ENCODE results near the gene RDH5. TPM values are rescaled to one million over a fixed set of nuclear protein-coding genes. Genes with fewer than 3 reads are reported as not detected.

RDH5 gene
- polyA plus RNA-seq, 1 donor from 2014 or later = 3.4 TPM

DNA sequence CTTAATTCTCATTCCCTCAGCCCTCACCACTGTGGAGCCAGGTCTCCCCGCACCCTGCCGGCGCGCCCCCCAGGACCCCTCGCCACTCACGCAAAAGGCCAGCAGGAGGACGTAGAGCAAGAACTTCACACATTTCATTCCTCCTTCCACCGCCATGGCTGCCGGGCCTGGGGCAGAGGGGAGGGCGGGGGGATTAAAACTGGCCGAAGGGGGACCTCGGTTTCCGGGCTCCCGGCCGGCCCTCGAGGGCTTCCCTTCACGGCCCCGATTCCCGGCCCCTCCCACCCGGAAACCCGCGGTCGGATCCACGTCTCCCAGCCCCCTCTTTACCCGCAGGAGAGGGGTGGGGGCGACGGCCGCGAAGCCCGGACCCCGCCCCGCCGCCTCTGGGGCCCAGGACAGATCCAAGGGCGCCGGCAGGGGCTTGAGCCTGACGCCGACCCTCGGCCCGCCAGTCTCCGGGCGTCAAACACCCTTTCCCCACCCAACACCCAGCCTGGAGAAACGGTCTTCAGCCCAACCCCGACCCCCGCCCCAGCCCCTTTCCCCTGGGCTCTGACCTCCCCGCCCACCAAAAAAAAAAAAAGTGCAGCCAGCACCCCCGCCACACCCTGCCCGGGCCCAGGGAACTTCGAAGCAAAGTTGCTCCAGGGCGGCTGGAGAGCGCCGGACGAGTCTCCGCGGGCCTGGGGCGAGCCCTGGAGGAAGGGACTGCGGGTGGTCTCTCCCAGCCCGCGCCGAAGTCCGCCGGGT is 8.2 kb downstream of the RDH5 start:
- Histone ChIP-seq H4K20me1 (ENCODE audit: insufficient read depth) (no peaks in the 10 kb centered on the region), H3K79me2 (replicated peaks; ENCODE audit: insufficient read depth, low read length) (peaks cover 24% of the 10 kb centered on the region), H3K27ac (ENCODE audit: low read length) (peak overlapping the region; percentile 100)

GRCh38 chr12:55728939-55729818 is 9.0 kb downstream of the RDH5 start, which contains the start of gene CD63:
Gene CD63, minus strand, starts transcription at chr12:55729009. Its CDS starts 668 bp downstream, at chr12:55728341.
- Histone ChIP-seq H3K9ac (ENCODE audit: low read length) (peak within 1 kb of the TSS; percentile 97), H4K20me1 (ENCODE audit: insufficient read depth) (no peaks in the 10 kb centered on the region), H3K27me3 (ENCODE audit: insufficient read depth, low read depth, low read length) (no peaks in the 10 kb centered on the region), H2AFZ (ENCODE audit: low read depth, low read length) (peak within 1 kb of the TSS; percentile 79), H3K27ac (ENCODE audit: low read length) (peak within 1 kb of the TSS; percentile 100), H3K4me2 (ENCODE audit: low read length) (peak within 1 kb of the TSS; percentile 90), H3K9me2 (ENCODE audit: insufficient read depth, low read length) (no peaks in the 10 kb centered on the region), H3K9me3 (ENCODE audit: low read length) (no peaks in the 10 kb centered on the region), H3K4me3 (ENCODE audit: low read length) (peak within 1 kb of the TSS; percentile 91), H3K36me3 (ENCODE audit: insufficient read depth, low read length) (peaks cover 3% of the 10 kb centered on the region), H3K79me2 (replicated peaks; ENCODE audit: insufficient read depth, low read length) (peaks cover 24% of the 10 kb centered on the region), H3F3A (ENCODE audit: insufficient read depth, low read length, poor library complexity, severe bottlenecking) (no peaks in the 10 kb centered on the region)
- TF ChIP-seq EP300 (conservative IDR thresholded peaks at IDR 0.05; ENCODE audit: poor library complexity, severe bottlenecking) (peak; percentile 69), EZH2 (IDR thresholded peaks at IDR 0.05; ENCODE audit: borderline replicate concordance, insufficient read depth, low read length, poor library complexity, severe bottlenecking) (no peak), MXI1 (conservative IDR thresholded peaks at IDR 0.05; ENCODE audit: poor library complexity, severe bottlenecking) (peak; percentile 58), POLR2AphosphoS5 (IDR thresholded peaks at IDR 0.05) (no peak), TAF1 (IDR thresholded peaks at IDR 0.05; ENCODE audit: low read depth) (peak; percentile 80), REST (IDR thresholded peaks at IDR 0.05; ENCODE audit: borderline replicate concordance) (no peak), CTCF (IDR thresholded peaks at IDR 0.05; ENCODE audit: poor library complexity, severe bottlenecking) (no peak), SMC3 (conservative IDR thresholded peaks at IDR 0.05; ENCODE audit: poor library complexity) (no peak), RAD21 (conservative IDR thresholded peaks at IDR 0.05) (no peak)

More for the DNA sequence above, 8.2 kb downstream of the RDH5 start:
- H3K4me3 ChIP-seq (ENCODE audit: low read length) = peak overlapping the region; percentile 91
- no peaks in the 10 kb centered on the region for H3F3A ChIP-seq (ENCODE audit: insufficient read depth, low read length, poor library complexity, severe bottlenecking)
- H3K9me2 ChIP-seq (ENCODE audit: insufficient read depth, low read length) = no peaks in the 10 kb centered on the region
- no peaks in the 10 kb centered on the region for H3K9me3 ChIP-seq (ENCODE audit: low read length)
- peaks cover 3% of the 10 kb centered on the region for H3K36me3 ChIP-seq (ENCODE audit: insufficient read depth, low read length)
- no peaks in the 10 kb centered on the region for H3K27me3 ChIP-seq (ENCODE audit: insufficient read depth, low read depth, low read length)
- H2AFZ ChIP-seq (ENCODE audit: low read depth, low read length) = no peak overlapping the region
- peak overlapping the region; percentile 97 for H3K9ac ChIP-seq (ENCODE audit: low read length)
- TF ChIP-seq RAD21 (conservative IDR thresholded peaks at IDR 0.05) (no peak), POLR2AphosphoS5 (IDR thresholded peaks at IDR 0.05) (peak; percentile 29), CTCF (IDR thresholded peaks at IDR 0.05; ENCODE audit: poor library complexity, severe bottlenecking) (no peak), TAF1 (IDR thresholded peaks at IDR 0.05; ENCODE audit: low read depth) (peak; percentile 16)
- peak overlapping the region; percentile 90 for H3K4me2 ChIP-seq (ENCODE audit: low read length)

All from neural cell (in vitro differentiated cells).